CD4-positive, alpha-beta T cell (primary cell): ENCODE measurements around the gene SPATC1L. TPM values are rescaled to one million over a fixed set of nuclear protein-coding genes. Genes with fewer than 3 reads are reported as not detected.

Experiments used
- ATAC-seq: fragments of 200-7000 bp; cut with Tn5 transposase; one replicate; pipeline ENCODE4 v1.10.0; 2022; ENCODE audit warnings: mild to moderate bottlenecking; ENCODE audit not compliant: poor library complexity
- CTCF ChIA-PET: fragments of 350-600 bp; sonication (Branson Sonifier 250); formaldehyde crosslinking; loops from one replicate; lab custom pipeline; 2021; ENCODE audit warnings: antibody characterized with exemption, inconsistent platforms; lab: Charles Lee
- POLR2A ChIA-PET: fragments of 350-600 bp; sonication (Branson Sonifier 250); formaldehyde crosslinking; loops from one replicate; lab custom pipeline; 2021; ENCODE audit warnings: antibody characterized with exemption, inconsistent platforms; lab: Charles Lee
- DNase-seq, 14 experiments: peaks; one replicate each; pipeline ENCODE4 v3.0.0-alpha.2; 2013 to 2020; ENCODE audit warnings: mixed read lengths in 2 of 14
- H3K27ac ChIP-seq, 2 donors: one replicate each; pipeline versions ENCODE4 v1.5.1 to v1.7.0; 2013; ENCODE audit warnings: low read length in 2 of 2, low read depth in 1 of 2, mild to moderate bottlenecking in 1 of 2
- H3K27me3 ChIP-seq, 2 experiments: 1 replicate in 1 of 2; 2 replicates in 1 of 2; pipeline versions ENCODE4 v1.6.1 to v1.7.0; 2013; ENCODE audit warnings: low read length in 2 of 2, control low read depth in 1 of 2, mild to moderate bottlenecking in 1 of 2, moderate library complexity in 1 of 2; ENCODE audit not compliant: insufficient read depth in 2 of 2, control insufficient read depth in 1 of 2
- H3K36me3 ChIP-seq: one replicate; pipeline ENCODE4 v1.6.1; 2013; ENCODE audit warnings: low read length, control low read depth; ENCODE audit not compliant: insufficient read depth
- H3K4me1 ChIP-seq: one replicate; pipeline ENCODE4 v1.6.1; 2013; ENCODE audit warnings: low read length, control low read depth; ENCODE audit not compliant: insufficient read depth
- H3K4me3 ChIP-seq: one replicate; pipeline ENCODE4 v1.5.1; 2013; ENCODE audit warnings: mild to moderate bottlenecking, low read length, moderate library complexity
- H3K9me3 ChIP-seq, 2 experiments: 1 replicate in 1 of 2; 2 replicates in 1 of 2; pipeline versions ENCODE4 v1.6.1 to v1.7.0; 2013; ENCODE audit warnings: low read length in 2 of 2, mild to moderate bottlenecking in 2 of 2, control low read depth in 1 of 2, moderate library complexity in 1 of 2; ENCODE audit not compliant: control insufficient read depth in 1 of 2, insufficient read depth in 1 of 2
- H3K27ac Mint-ChIP-seq: one replicate; pipeline ENCODE4 v1.8.0; 2020; ENCODE audit warnings: mixed read lengths
- H3K27me3 Mint-ChIP-seq: one replicate; pipeline ENCODE4 v1.8.0; 2021; ENCODE audit warnings: mixed read lengths
- H3K36me3 Mint-ChIP-seq: one replicate; pipeline ENCODE4 v1.8.0; 2021; ENCODE audit warnings: low read depth, mixed read lengths
- H3K4me1 Mint-ChIP-seq: one replicate; pipeline ENCODE4 v1.8.0; 2021; ENCODE audit warnings: low read depth, mixed read lengths
- H3K4me3 Mint-ChIP-seq: one replicate; pipeline ENCODE4 v1.8.0; 2020; ENCODE audit warnings: mild to moderate bottlenecking, mixed read lengths
- H3K9me3 Mint-ChIP-seq: one replicate; pipeline ENCODE4 v1.8.0; 2020; ENCODE audit warnings: mixed read lengths
- CTCF ChIP-seq: fragments of 200-600 bp; IDR thresholded peaks from one replicate; pipeline ENCODE4 v1.8.0; 2022; ENCODE audit warnings: antibody characterized with exemption, mild to moderate bottlenecking
- intact Hi-C, 2 experiments: fragments of 100-400 bp; cut with DNase I in 1 of 2; cut with micrococcal nuclease in 1 of 2; formaldehyde crosslinking; loops; one replicate each; pipeline versions ENCODE4 v1.15.1 to v1.9.0; 2023 to 2025; cut with DNase I, micrococcal nuclease
- total RNA-seq, 174 experiments: library from RNA in 2 of 174; stranded (reverse) in 2 of 174; gene quantifications; one replicate each; pipeline ENCODE4 v1.2.3 and lab custom pipeline; 2021 to 2026

Gene SPATC1L
- total RNA-seq, 2 experiments from 2014 or later = 2.8 to 3.0 TPM

GRCh38 chr21:46160657-46160906, 23.7 kb downstream of the SPATC1L start:
- no peak overlapping the region for H3K4me3 ChIP-seq
- H3K27me3 ChIP-seq = no peaks in the 10 kb centered on the region
- H3K27ac ChIP-seq = no peak overlapping the region
- intact Hi-C loops = no loop called here
- Mint-ChIP-seq H3K4me1 (no peaks in the 10 kb centered on the region), H3K27me3 (no peaks in the 10 kb centered on the region), H3K27ac (no peak overlapping the region), H3K36me3 (no peaks in the 10 kb centered on the region), H3K4me3 (no peak overlapping the region), H3K9me3 (no peaks in the 10 kb centered on the region)
- CTCF ChIA-PET = no interaction called here
- peaks cover 0 to 12% of the 10 kb centered on the region in 2 experiments for H3K9me3 ChIP-seq
- ATAC-seq = no peak
- H3K4me1 ChIP-seq = no peaks in the 10 kb centered on the region
- TF ChIP-seq CTCF = no peak
- POLR2A ChIA-PET = no interaction called here
- no peaks in the 10 kb centered on the region for H3K36me3 ChIP-seq
- peak in 1 of 14 experiments; percentile 29 for DNase-seq

GRCh38 chr21:46159841-46160656, 24.2 kb downstream of the SPATC1L start:
- no peaks in the 10 kb centered on the region for H3K36me3 Mint-ChIP-seq
- intact Hi-C loops = no loop called here
- H3K27ac Mint-ChIP-seq = no peak overlapping the region
- ATAC-seq = no peak
- no peak overlapping the region for H3K27ac ChIP-seq
- no peaks in the 10 kb centered on the region for H3K27me3 ChIP-seq
- DNase-seq = peak in 2 of 14 experiments; percentile 18 to 23
- H3K4me1 Mint-ChIP-seq = no peaks in the 10 kb centered on the region
- no peaks in the 10 kb centered on the region for H3K9me3 Mint-ChIP-seq
- H3K9me3 ChIP-seq = peaks cover 0 to 12% of the 10 kb centered on the region in 2 experiments
- CTCF ChIA-PET = no interaction called here
- POLR2A ChIA-PET = no interaction called here
- no peak for TF ChIP-seq CTCF
- no peak overlapping the region for H3K4me3 ChIP-seq
- H3K36me3 ChIP-seq = no peaks in the 10 kb centered on the region
- no peak overlapping the region for H3K4me3 Mint-ChIP-seq
- H3K4me1 ChIP-seq = no peaks in the 10 kb centered on the region
- H3K27me3 Mint-ChIP-seq = no peaks in the 10 kb centered on the region

- Mint-ChIP-seq H3K36me3 (no peaks in the 10 kb centered on the region), H3K4me1 (no peaks in the 10 kb centered on the region), H3K9me3 (no peaks in the 10 kb centered on the region), H3K27ac (no peak overlapping the region), H3K4me3 (no peak overlapping the region), H3K27me3 (no peaks in the 10 kb centered on the region)
- DNase-seq (peak in 2 of 14 experiments; percentile 11 to 21), ATAC-seq (no peak)
- Histone ChIP-seq H3K27me3 (no peaks in the 10 kb centered on the region), H3K36me3 (no peaks in the 10 kb centered on the region), H3K4me1 (no peaks in the 10 kb centered on the region), H3K4me3 (no peak overlapping the region), H3K27ac (no peak overlapping the region), H3K9me3 (peaks cover 0 to 12% of the 10 kb centered on the region in 2 experiments)
- intact Hi-C loops = no loop called here
- POLR2A ChIA-PET = no interaction called here
- TF ChIP-seq CTCF = no peak
- CTCF ChIA-PET = no interaction called here
Observed at GRCh38 chr21:46159390-46159789, 24.9 kb downstream of the SPATC1L start.
